Adipocyte (in vitro differentiated cells): ENCODE data around the gene AEN.

Experiments used
- DNase-seq: peaks from one replicate; pipeline ENCODE4 v3.0.0-alpha.2; 2015; ENCODE audit warnings: low read depth
- H3K27me3 ChIP-seq: replicated peaks from 2 replicates; pipeline ENCODE4 v1.7.0; 2013; ENCODE audit warnings: mild to moderate bottlenecking, low read length, moderate library complexity; ENCODE audit not compliant: control insufficient read depth, insufficient read depth
- H3K36me3 ChIP-seq: 2 replicates; pipeline ENCODE4 v1.7.0; 2013; ENCODE audit warnings: low read length, mild to moderate bottlenecking, moderate library complexity; ENCODE audit not compliant: control insufficient read depth, insufficient read depth, severe bottlenecking
- H3K4me1 ChIP-seq: 2 replicates; pipeline ENCODE4 v1.7.0; 2013; ENCODE audit warnings: mild to moderate bottlenecking, low read length, moderate library complexity; ENCODE audit not compliant: control insufficient read depth, insufficient read depth
- H3K4me3 ChIP-seq: 2 replicates; pipeline ENCODE4 v1.7.0; 2013; ENCODE audit warnings: mild to moderate bottlenecking, low read length, moderate library complexity
- H3K9ac ChIP-seq: 2 replicates; pipeline ENCODE4 v1.7.0; 2013; ENCODE audit warnings: mild to moderate bottlenecking, low read length, moderate library complexity
- H3K9me3 ChIP-seq: 2 replicates; pipeline ENCODE4 v1.7.0; 2013; ENCODE audit warnings: mild to moderate bottlenecking, low read length, moderate library complexity; ENCODE audit not compliant: control insufficient read depth

Gene AEN

GRCh38 chr15:88620995-88621772, at the start of gene AEN:
TSS of gene AEN (plus strand) at chr15:88621340. CDS start at chr15:88626210, 4,870 bp downstream.
- Histone ChIP-seq H3K4me1 (peaks cover 36% of the 10 kb centered on the region), H3K36me3 (peaks cover 2% of the 10 kb centered on the region), H3K9ac (peak within 1 kb of the TSS; percentile 96), H3K4me3 (peak within 1 kb of the TSS; percentile 99), H3K9me3 (no peaks in the 10 kb centered on the region), H3K27me3 (no peaks in the 10 kb centered on the region)
- DNase-seq = peak; percentile 98

- peaks cover 3% of the 10 kb centered on the region for H3K9me3 ChIP-seq
- H3K36me3 ChIP-seq = no peaks in the 10 kb centered on the region
- DNase-seq = no peak
- no peak overlapping the region for H3K4me3 ChIP-seq
- H3K4me1 ChIP-seq = peaks cover 12% of the 10 kb centered on the region
- no peak overlapping the region for H3K9ac ChIP-seq
- H3K27me3 ChIP-seq = peaks cover 60% of the 10 kb centered on the region
Observed at GRCh38 chr15:88571852-88572259, 49.3 kb upstream of the AEN start.

- peaks cover 4% of the 10 kb centered on the region for H3K4me1 ChIP-seq
- peaks cover 3% of the 10 kb centered on the region for H3K9me3 ChIP-seq
- H3K9ac ChIP-seq = no peak overlapping the region
- no peak overlapping the region for H3K4me3 ChIP-seq
- H3K27me3 ChIP-seq = peaks cover 56% of the 10 kb centered on the region
- H3K36me3 ChIP-seq = no peaks in the 10 kb centered on the region
- DNase-seq = no peak
Observed at GRCh38 chr15:88574077-88574476, 47.1 kb upstream of the AEN start.

- Histone ChIP-seq H3K4me3 (no peak overlapping the region), H3K27me3 (peaks cover 56% of the 10 kb centered on the region)
Observed at GRCh38 chr15:88574655-88575054, 46.5 kb upstream of the AEN start.

GRCh38 chr15:88579322-88579721, 41.8 kb upstream of the AEN start:
- Histone ChIP-seq H3K27me3 (peaks cover 15% of the 10 kb centered on the region), H3K9me3 (no peaks in the 10 kb centered on the region), H3K9ac (no peak overlapping the region), H3K36me3 (no peaks in the 10 kb centered on the region), H3K4me3 (no peak overlapping the region), H3K4me1 (no peaks in the 10 kb centered on the region)
- no peak for DNase-seq

More at GRCh38 chr15:88574655-88575054, 46.5 kb upstream of the AEN start:
- Histone ChIP-seq H3K9ac (no peak overlapping the region), H3K4me1 (no peaks in the 10 kb centered on the region), H3K36me3 (no peaks in the 10 kb centered on the region), H3K9me3 (peaks cover 3% of the 10 kb centered on the region)
- DNase-seq = no peak

GRCh38 chr15:88580532-88580931, 40.6 kb upstream of the AEN start:
- peaks cover 7% of the 10 kb centered on the region for H3K27me3 ChIP-seq
- H3K36me3 ChIP-seq = no peaks in the 10 kb centered on the region
- H3K4me3 ChIP-seq = no peak overlapping the region
- DNase-seq = no peak
- H3K4me1 ChIP-seq = no peaks in the 10 kb centered on the region
- H3K9me3 ChIP-seq = no peaks in the 10 kb centered on the region
- no peak overlapping the region for H3K9ac ChIP-seq

GRCh38 chr15:88586401-88587162, 34.6 kb upstream of the AEN start:
- H3K36me3 ChIP-seq = no peaks in the 10 kb centered on the region
- no peaks in the 10 kb centered on the region for H3K9me3 ChIP-seq
- DNase-seq = peak; percentile 21
- H3K27me3 ChIP-seq = no peaks in the 10 kb centered on the region
- no peak overlapping the region for H3K9ac ChIP-seq
- H3K4me3 ChIP-seq = no peak overlapping the region
- H3K4me1 ChIP-seq = no peaks in the 10 kb centered on the region

- Histone ChIP-seq H3K9me3 (no peaks in the 10 kb centered on the region), H3K4me3 (no peak overlapping the region), H3K9ac (no peak overlapping the region), H3K27me3 (no peaks in the 10 kb centered on the region), H3K36me3 (no peaks in the 10 kb centered on the region), H3K4me1 (no peaks in the 10 kb centered on the region)
- DNase-seq = no peak
Observed at GRCh38 chr15:88590759-88591158, 30.4 kb upstream of the AEN start.

GRCh38 chr15:88591384-88591783, 29.8 kb upstream of the AEN start:
- no peaks in the 10 kb centered on the region for H3K27me3 ChIP-seq
- no peak overlapping the region for H3K4me3 ChIP-seq
- no peak overlapping the region for H3K9ac ChIP-seq
- DNase-seq = no peak
- no peaks in the 10 kb centered on the region for H3K4me1 ChIP-seq
- no peaks in the 10 kb centered on the region for H3K9me3 ChIP-seq
- no peaks in the 10 kb centered on the region for H3K36me3 ChIP-seq

GRCh38 chr15:88603885-88604284, 17.3 kb upstream of the AEN start:
- no peak for DNase-seq
- H3K27me3 ChIP-seq = peaks cover 49% of the 10 kb centered on the region

GRCh38 chr15:88604381-88605188, 16.6 kb upstream of the AEN start:
- Histone ChIP-seq H3K9ac (peak overlapping the region; percentile 56), H3K4me3 (peak overlapping the region; percentile 72), H3K36me3 (no peaks in the 10 kb centered on the region), H3K4me1 (peaks cover 22% of the 10 kb centered on the region), H3K9me3 (no peaks in the 10 kb centered on the region), H3K27me3 (peaks cover 54% of the 10 kb centered on the region)
- DNase-seq = no peak

More at GRCh38 chr15:88603885-88604284, 17.3 kb upstream of the AEN start:
- H3K36me3 ChIP-seq = no peaks in the 10 kb centered on the region
- H3K9ac ChIP-seq = no peak overlapping the region
- H3K4me3 ChIP-seq = peak overlapping the region; percentile 72
- no peaks in the 10 kb centered on the region for H3K9me3 ChIP-seq
- H3K4me1 ChIP-seq = peaks cover 22% of the 10 kb centered on the region
